ENCODE results near the gene NUP210L.

DNA sequence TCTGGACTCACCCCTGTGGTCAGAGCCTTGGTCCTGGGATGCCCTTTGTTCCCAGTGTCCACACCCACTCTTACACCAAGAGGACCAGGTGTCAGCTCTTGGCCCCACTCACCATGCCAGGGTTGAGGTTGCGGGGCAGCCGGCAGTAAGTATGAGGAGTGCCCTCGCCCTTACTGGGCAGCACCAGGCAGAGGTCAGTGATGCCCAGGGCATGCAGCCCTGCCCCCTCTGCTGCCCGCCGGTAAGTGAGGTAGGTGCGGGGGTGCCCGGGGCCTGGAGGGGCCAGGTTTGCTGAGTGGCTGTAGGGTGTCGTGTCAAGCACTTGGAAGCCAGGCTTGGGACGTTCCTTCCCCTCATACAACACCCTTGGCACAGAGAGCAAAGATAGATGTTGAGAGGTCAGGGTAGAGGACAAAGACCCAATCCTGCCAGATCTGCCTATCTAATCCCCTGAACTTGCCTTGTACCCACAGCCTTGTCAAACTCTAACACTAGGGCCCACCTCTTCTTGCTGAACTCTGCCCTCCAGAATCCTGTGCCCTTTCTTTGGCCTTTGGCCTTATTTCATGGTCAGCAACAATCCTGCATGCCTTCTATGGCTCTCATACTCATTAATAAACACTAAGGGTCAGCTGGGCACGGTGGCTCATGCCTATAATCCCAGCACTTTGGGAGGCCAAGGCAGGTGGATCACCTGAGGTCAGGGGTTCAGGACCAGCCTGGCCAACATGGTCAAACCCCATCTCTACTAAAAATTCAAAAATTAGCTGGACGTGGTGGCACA lies 211.9 kb downstream of the NUP210L start:
- no peak for TF ChIP-seq POLR2AphosphoS5 (IDR thresholded peaks at IDR 0.05; ENCODE audit: insufficient read depth, low read depth, low read length)
- TF ChIP-seq, protein P1, sequence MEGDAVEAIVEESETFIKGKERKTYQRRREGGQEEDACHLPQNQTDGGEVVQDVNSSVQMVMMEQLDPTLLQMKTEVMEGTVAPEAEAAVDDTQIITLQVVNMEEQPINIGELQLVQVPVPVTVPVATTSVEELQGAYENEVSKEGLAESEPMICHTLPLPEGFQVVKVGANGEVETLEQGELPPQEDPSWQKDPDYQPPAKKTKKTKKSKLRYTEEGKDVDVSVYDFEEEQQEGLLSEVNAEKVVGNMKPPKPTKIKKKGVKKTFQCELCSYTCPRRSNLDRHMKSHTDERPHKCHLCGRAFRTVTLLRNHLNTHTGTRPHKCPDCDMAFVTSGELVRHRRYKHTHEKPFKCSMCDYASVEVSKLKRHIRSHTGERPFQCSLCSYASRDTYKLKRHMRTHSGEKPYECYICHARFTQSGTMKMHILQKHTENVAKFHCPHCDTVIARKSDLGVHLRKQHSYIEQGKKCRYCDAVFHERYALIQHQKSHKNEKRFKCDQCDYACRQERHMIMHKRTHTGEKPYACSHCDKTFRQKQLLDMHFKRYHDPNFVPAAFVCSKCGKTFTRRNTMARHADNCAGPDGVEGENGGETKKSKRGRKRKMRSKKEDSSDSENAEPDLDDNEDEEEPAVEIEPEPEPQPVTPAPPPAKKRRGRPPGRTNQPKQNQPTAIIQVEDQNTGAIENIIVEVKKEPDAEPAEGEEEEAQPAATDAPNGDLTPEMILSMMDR (IDR thresholded peaks at IDR 0.05; ENCODE audit: extremely low read depth in 1 of 2, insufficient read depth in 1 of 2, low read depth in 1 of 2, low read length in 2 of 2): no peak
- TF ChIP-seq POLR2A (IDR thresholded peaks at IDR 0.05; ENCODE audit: low read depth, low read length): no peak
- no peak for TF ChIP-seq EZH2 (IDR thresholded peaks at IDR 0.05; ENCODE audit: borderline replicate concordance, low read depth, low read length, severe bottlenecking)
- TF ChIP-seq, protein P2, sequence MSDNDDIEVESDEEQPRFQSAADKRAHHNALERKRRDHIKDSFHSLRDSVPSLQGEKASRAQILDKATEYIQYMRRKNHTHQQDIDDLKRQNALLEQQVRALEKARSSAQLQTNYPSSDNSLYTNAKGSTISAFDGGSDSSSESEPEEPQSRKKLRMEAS (IDR thresholded peaks at IDR 0.05; ENCODE audit: insufficient read depth, insufficient read length): no peak
- TF ChIP-seq FOS (IDR thresholded peaks at IDR 0.05; ENCODE audit: borderline replicate concordance, insufficient read depth, low read length): no peak
- no peak for TF ChIP-seq JUN (IDR thresholded peaks at IDR 0.05; ENCODE audit: borderline replicate concordance, insufficient read depth, insufficient read length, low read depth)

Data from endothelial cell of umbilical vein (primary cell).